Measurements from ENCODE around the gene RET. TPM values are rescaled to one million over a fixed set of nuclear protein-coding genes. Genes with fewer than 3 reads are reported as not detected.

Gene RET
- polyA plus RNA-seq, 3 donors = 0.08 to 0.39 (median 0.14) TPM

GRCh38 chr10:43073721-43074120 lies 3.1 kb upstream of the RET start:
- Histone ChIP-seq H3K4me2 (replicated peaks; ENCODE audit: extremely low read depth, low read length, poor library complexity, severe bottlenecking) (no peak overlapping the region), H3K9ac (ENCODE audit: insufficient read depth, low read length, poor library complexity, severe bottlenecking) (no peak overlapping the region), H3K36me3 (replicated peaks in 1 of 2; ENCODE audit: control insufficient read depth in 1 of 2, insufficient read depth in 2 of 2, low read length in 2 of 2) (no peaks in the 10 kb centered on the region), H3K27ac (ENCODE audit: low read depth in 1 of 2, low read length in 2 of 2) (no peak overlapping the region), H3K4me3 (replicated peaks in 1 of 3; ENCODE audit: low read depth in 2 of 3, low read length in 3 of 3) (no peak overlapping the region), H3K9me3 (replicated peaks in 1 of 2; ENCODE audit: control insufficient read depth in 1 of 2, insufficient read depth in 1 of 2, low read length in 2 of 2) (no peaks in the 10 kb centered on the region), H3K79me2 (ENCODE audit: insufficient read depth, low read length) (no peaks in the 10 kb centered on the region), H3K4me1 (ENCODE audit: control insufficient read depth in 1 of 2, insufficient read depth in 2 of 2, low read length in 2 of 2) (peaks cover 10 to 24% of the 10 kb centered on the region in 2 donors), H4K20me1 (ENCODE audit: insufficient read depth, low read length) (no peaks in the 10 kb centered on the region), H3K27me3 (ENCODE audit: control insufficient read depth in 2 of 2, insufficient read depth in 2 of 2, low read length in 2 of 2) (peaks cover 8 to 33% of the 10 kb centered on the region in 2 donors), H2AFZ (ENCODE audit: insufficient read depth, low read depth, low read length, poor library complexity, severe bottlenecking) (no peak overlapping the region)
- WGBS (ENCODE audit: insufficient coverage) = 100% methylated on average over 5 of the region's 8 CpGs
- Mint-ChIP-seq H3K4me3 (no peak overlapping the region), H3K4me1 (peaks cover 17% of the 10 kb centered on the region), H3K27ac (no peak overlapping the region), H3K9me3 (peaks cover 0 to 9% (median 0%) of the 10 kb centered on the region in 7 donors), H3K36me3 (no peaks in the 10 kb centered on the region), H3K27me3 (ENCODE audit: low read depth in 3 of 3) (peaks cover 34 to 45% (median 40%) of the 10 kb centered on the region in 3 donors)
- TF ChIP-seq, protein P1, sequence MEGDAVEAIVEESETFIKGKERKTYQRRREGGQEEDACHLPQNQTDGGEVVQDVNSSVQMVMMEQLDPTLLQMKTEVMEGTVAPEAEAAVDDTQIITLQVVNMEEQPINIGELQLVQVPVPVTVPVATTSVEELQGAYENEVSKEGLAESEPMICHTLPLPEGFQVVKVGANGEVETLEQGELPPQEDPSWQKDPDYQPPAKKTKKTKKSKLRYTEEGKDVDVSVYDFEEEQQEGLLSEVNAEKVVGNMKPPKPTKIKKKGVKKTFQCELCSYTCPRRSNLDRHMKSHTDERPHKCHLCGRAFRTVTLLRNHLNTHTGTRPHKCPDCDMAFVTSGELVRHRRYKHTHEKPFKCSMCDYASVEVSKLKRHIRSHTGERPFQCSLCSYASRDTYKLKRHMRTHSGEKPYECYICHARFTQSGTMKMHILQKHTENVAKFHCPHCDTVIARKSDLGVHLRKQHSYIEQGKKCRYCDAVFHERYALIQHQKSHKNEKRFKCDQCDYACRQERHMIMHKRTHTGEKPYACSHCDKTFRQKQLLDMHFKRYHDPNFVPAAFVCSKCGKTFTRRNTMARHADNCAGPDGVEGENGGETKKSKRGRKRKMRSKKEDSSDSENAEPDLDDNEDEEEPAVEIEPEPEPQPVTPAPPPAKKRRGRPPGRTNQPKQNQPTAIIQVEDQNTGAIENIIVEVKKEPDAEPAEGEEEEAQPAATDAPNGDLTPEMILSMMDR (IDR thresholded peaks at IDR 0.05) = no peak
- intact Hi-C loops (cut with micrococcal nuclease) = no loop called here
- DNase-seq = no peak

- intact Hi-C loops (cut with micrococcal nuclease) = no loop called here
- H3K36me3 Mint-ChIP-seq = no peaks in the 10 kb centered on the region
- H3K27ac Mint-ChIP-seq = no peak overlapping the region
- peaks cover 8 to 36% of the 10 kb centered on the region in 2 donors for H3K27me3 ChIP-seq (ENCODE audit: control insufficient read depth in 2 of 2, insufficient read depth in 2 of 2, low read length in 2 of 2)
- TF ChIP-seq, protein P1 (IDR thresholded peaks at IDR 0.05) = no peak
- no peak for DNase-seq
- 77% methylated on average over 3 of the region's 5 CpGs for WGBS (ENCODE audit: insufficient coverage)
- H3K4me3 Mint-ChIP-seq = no peak overlapping the region
- no peak overlapping the region for H3K4me3 ChIP-seq (replicated peaks in 1 of 3; ENCODE audit: low read depth in 2 of 3, low read length in 3 of 3)
- H4K20me1 ChIP-seq (ENCODE audit: insufficient read depth, low read length) = no peaks in the 10 kb centered on the region
- H3K9me3 ChIP-seq (replicated peaks in 1 of 2; ENCODE audit: control insufficient read depth in 1 of 2, insufficient read depth in 1 of 2, low read length in 2 of 2) = no peaks in the 10 kb centered on the region
- no peak overlapping the region for H3K27ac ChIP-seq (ENCODE audit: low read depth in 1 of 2, low read length in 2 of 2)
- peaks cover 0 to 9% (median 0%) of the 10 kb centered on the region in 7 donors for H3K9me3 Mint-ChIP-seq
- peaks cover 10 to 31% of the 10 kb centered on the region in 2 donors for H3K4me1 ChIP-seq (ENCODE audit: control insufficient read depth in 1 of 2, insufficient read depth in 2 of 2, low read length in 2 of 2)
- H3K4me1 Mint-ChIP-seq = peaks cover 18% of the 10 kb centered on the region
- H2AFZ ChIP-seq (ENCODE audit: insufficient read depth, low read depth, low read length, poor library complexity, severe bottlenecking) = no peak overlapping the region
- H3K9ac ChIP-seq (ENCODE audit: insufficient read depth, low read length, poor library complexity, severe bottlenecking) = no peak overlapping the region
- peaks cover 34 to 50% (median 46%) of the 10 kb centered on the region in 3 donors for H3K27me3 Mint-ChIP-seq (ENCODE audit: low read depth in 3 of 3)
- H3K79me2 ChIP-seq (ENCODE audit: insufficient read depth, low read length) = no peaks in the 10 kb centered on the region
- no peaks in the 10 kb centered on the region for H3K36me3 ChIP-seq (replicated peaks in 1 of 2; ENCODE audit: control insufficient read depth in 1 of 2, insufficient read depth in 2 of 2, low read length in 2 of 2)
- no peak overlapping the region for H3K4me2 ChIP-seq (replicated peaks; ENCODE audit: extremely low read depth, low read length, poor library complexity, severe bottlenecking)
Observed at GRCh38 chr10:43074409-43074808, 2.5 kb upstream of the RET start.

Measured in CD14-positive monocyte (primary cell).